Measurements from ENCODE around the gene SLC7A14. TPM values are rescaled to one million over a fixed set of nuclear protein-coding genes. Genes with fewer than 3 reads are reported as not detected.

Gene SLC7A14
- total RNA-seq, 1 experiment from 2014 or later: not detected

DNA sequence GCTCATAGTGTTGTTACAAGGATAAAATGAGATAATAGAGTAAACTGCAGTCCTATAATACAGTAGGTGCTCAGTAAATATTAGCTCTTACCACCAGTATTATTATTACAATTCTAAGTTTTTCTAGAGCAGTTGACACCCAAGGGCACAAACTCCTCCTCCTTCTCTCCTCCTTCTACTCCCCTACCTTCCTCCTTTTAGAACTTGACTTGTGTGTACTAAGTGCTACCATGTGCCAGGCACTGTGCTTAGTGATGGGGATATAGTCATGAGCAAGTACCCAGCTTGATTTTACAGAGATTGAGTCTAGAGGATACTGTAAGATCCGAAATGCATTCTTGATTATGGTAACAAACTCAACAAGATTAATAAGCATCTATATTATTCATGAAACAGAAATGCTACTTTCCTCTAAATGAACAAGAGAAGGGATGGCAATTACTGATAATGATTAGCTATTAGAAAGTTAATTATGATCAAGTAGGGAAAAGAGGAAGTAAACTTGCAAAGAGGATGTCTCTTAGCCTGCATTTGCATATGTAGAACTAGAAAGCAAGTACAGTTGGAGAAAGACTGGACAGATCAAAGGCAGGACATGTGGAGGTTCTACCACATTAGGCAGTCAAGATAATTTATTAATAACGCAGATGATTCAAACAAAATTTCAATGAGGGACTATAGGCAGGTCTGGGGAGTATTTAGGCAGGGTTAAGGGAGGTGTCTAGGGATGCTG, 94.9 kb downstream of the SLC7A14 start:
- intact Hi-C loops (cut with micrococcal nuclease): no loop called here
- H4K20me1 ChIP-seq (ENCODE audit: low read length): no peaks in the 10 kb centered on the region
- POLR2A ChIA-PET (ENCODE audit: unreplicated experiment): no interaction called here

GRCh38 chr3:170488802-170489201, 97.1 kb downstream of the SLC7A14 start:
- POLR2A ChIA-PET (ENCODE audit: unreplicated experiment): no interaction called here
- no peaks in the 10 kb centered on the region for H3K27me3 ChIP-seq (ENCODE audit: low read length)
- no peaks in the 10 kb centered on the region for H3K4me1 ChIP-seq (ENCODE audit: insufficient read depth, low read length)
- H3K79me2 ChIP-seq (ENCODE audit: low read length): no peaks in the 10 kb centered on the region
- intact Hi-C loops (cut with micrococcal nuclease): no loop called here
- no peak overlapping the region for H3K4me3 ChIP-seq (ENCODE audit: low read length)
- no peak overlapping the region for H3K27ac ChIP-seq (ENCODE audit: low read length)
- H3K36me3 ChIP-seq (ENCODE audit: low read depth, low read length): no peaks in the 10 kb centered on the region
- BruUV-seq (replicated peaks): no TSS peak
- DNase-seq (peak; percentile 71), ATAC-seq (no peak)
- no peaks in the 10 kb centered on the region for H3K9me3 ChIP-seq (ENCODE audit: low read length)
- no peaks in the 10 kb centered on the region for H4K20me1 ChIP-seq (ENCODE audit: low read length)
- no peak overlapping the region for H2AFZ ChIP-seq (ENCODE audit: low read length)
- no peak overlapping the region for H3K4me2 ChIP-seq (ENCODE audit: low read length)
- TF ChIP-seq CTCF (conservative IDR thresholded peaks at IDR 0.05; ENCODE audit: low read depth, low read length): no peak
- H3K9ac ChIP-seq (ENCODE audit: low read length): no peak overlapping the region
- no peaks in the 10 kb centered on the region for H3K9me2 ChIP-seq (replicated peaks; ENCODE audit: low read length)
- H3F3A ChIP-seq (ENCODE audit: low read length, unreplicated experiment): no peaks in the 10 kb centered on the region
- CTCF ChIA-PET: no interaction called here

More for the DNA sequence above, 94.9 kb downstream of the SLC7A14 start:
- Histone ChIP-seq H3F3A (ENCODE audit: low read length, unreplicated experiment) (no peaks in the 10 kb centered on the region), H3K9ac (ENCODE audit: low read length) (no peak overlapping the region), H3K4me3 (ENCODE audit: low read length) (no peak overlapping the region), H2AFZ (ENCODE audit: low read length) (no peak overlapping the region), H3K9me3 (ENCODE audit: low read length) (no peaks in the 10 kb centered on the region), H3K9me2 (replicated peaks; ENCODE audit: low read length) (no peaks in the 10 kb centered on the region), H3K27ac (ENCODE audit: low read length) (no peak overlapping the region), H3K79me2 (ENCODE audit: low read length) (no peaks in the 10 kb centered on the region), H3K4me2 (ENCODE audit: low read length) (no peak overlapping the region), H3K4me1 (ENCODE audit: insufficient read depth, low read length) (no peaks in the 10 kb centered on the region), H3K36me3 (ENCODE audit: low read depth, low read length) (no peaks in the 10 kb centered on the region), H3K27me3 (ENCODE audit: low read length) (no peaks in the 10 kb centered on the region)
- DNase-seq (no peak), ATAC-seq (no peak)
- CTCF ChIA-PET: no interaction called here
- BruUV-seq (replicated peaks): no TSS peak
- TF ChIP-seq EZH2phosphoT487 (IDR thresholded peaks at IDR 0.05; ENCODE audit: borderline replicate concordance, low read length) (no peak), CTCF (conservative IDR thresholded peaks at IDR 0.05; ENCODE audit: low read depth, low read length) (no peak), EZH2 (IDR thresholded peaks at IDR 0.05; ENCODE audit: low read length, unreplicated experiment) (no peak)

DNA sequence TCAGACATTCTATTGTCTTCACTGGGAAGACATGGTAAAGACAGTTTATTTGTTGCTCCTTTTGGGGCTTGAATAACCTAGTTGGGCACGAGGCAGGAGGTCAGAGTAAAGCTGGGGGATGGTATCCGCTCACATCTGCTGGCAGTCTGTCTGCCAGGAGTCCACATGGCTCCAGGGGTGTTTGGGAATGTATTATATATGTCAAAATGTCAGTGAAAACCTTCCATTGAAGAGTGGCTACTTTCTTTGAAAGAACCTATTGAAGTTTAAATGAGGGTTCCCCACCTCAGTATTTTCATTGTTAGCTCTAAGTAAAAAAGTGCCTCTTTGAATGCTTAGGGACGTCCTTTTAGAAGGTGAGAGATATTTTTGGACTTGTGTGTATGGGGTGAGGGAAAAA, 98.8 kb downstream of the SLC7A14 start:
- Histone ChIP-seq H3K9me2 (replicated peaks; ENCODE audit: low read length) (no peaks in the 10 kb centered on the region), H3K4me2 (ENCODE audit: low read length) (no peak overlapping the region), H3F3A (ENCODE audit: low read length, unreplicated experiment) (no peaks in the 10 kb centered on the region), H3K36me3 (ENCODE audit: low read depth, low read length) (no peaks in the 10 kb centered on the region), H3K4me1 (ENCODE audit: insufficient read depth, low read length) (no peaks in the 10 kb centered on the region), H3K27me3 (ENCODE audit: low read length) (no peaks in the 10 kb centered on the region), H3K9ac (ENCODE audit: low read length) (no peak overlapping the region), H2AFZ (ENCODE audit: low read length) (no peak overlapping the region; the same call in 1 of the 2 replicates), H3K4me3 (ENCODE audit: low read length) (no peak overlapping the region), H4K20me1 (ENCODE audit: low read length) (no peaks in the 10 kb centered on the region), H3K27ac (ENCODE audit: low read length) (no peak overlapping the region), H3K79me2 (ENCODE audit: low read length) (no peaks in the 10 kb centered on the region), H3K9me3 (ENCODE audit: low read length) (no peaks in the 10 kb centered on the region)
- ATAC-seq: no peak
- BruUV-seq (replicated peaks): no TSS peak
- no peak for DNase-seq
- ChIA-PET POLR2A (ENCODE audit: unreplicated experiment) (no interaction called here), CTCF (no interaction called here)
- intact Hi-C loops (cut with micrococcal nuclease): no loop called here
- no peak for TF ChIP-seq CTCF (conservative IDR thresholded peaks at IDR 0.05; ENCODE audit: low read depth, low read length)
- TF ChIP-seq EZH2phosphoT487 (IDR thresholded peaks at IDR 0.05; ENCODE audit: borderline replicate concordance, low read length): no peak
- TF ChIP-seq EZH2 (IDR thresholded peaks at IDR 0.05; ENCODE audit: low read length, unreplicated experiment): no peak

Data from PC-3 (cell line).